ENCODE results near the gene EIF3D. TPM values are rescaled to one million over a fixed set of nuclear protein-coding genes. Genes with fewer than 3 reads are reported as not detected.

EIF3D gene
- total and polyA plus RNA-seq, 9 donors, result 166 to 351 (median 224) TPM

DNA sequence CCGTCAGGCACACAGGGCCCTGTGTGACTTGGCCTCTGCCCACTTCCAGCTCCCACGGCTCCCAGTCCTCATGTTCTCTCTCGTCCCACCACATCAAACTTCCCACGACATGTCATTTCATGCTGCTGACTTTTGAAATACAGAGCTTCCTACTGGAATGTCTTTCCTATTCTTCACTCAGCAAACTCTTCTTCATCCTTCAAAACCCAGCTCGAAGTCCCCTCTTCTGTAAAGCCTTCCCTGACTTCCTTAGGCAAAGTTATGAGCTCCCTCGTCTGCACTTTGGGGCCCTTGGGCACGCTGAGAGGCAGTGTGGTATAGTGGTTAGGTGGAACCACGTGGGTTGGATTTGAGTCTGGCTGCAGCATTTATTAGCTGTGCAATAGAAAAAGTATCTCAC is 37.8 kb upstream of the EIF3D start:
- no peak for DNase-seq
- H3K4me1 ChIP-seq (ENCODE audit: insufficient read depth), result no peaks in the 10 kb centered on the region
- no peak overlapping the region for H3K27ac ChIP-seq
- H3K36me3 ChIP-seq, result no peaks in the 10 kb centered on the region
- intact Hi-C loops (cut with DNase I), result no loop called here
- TF ChIP-seq, protein P1, sequence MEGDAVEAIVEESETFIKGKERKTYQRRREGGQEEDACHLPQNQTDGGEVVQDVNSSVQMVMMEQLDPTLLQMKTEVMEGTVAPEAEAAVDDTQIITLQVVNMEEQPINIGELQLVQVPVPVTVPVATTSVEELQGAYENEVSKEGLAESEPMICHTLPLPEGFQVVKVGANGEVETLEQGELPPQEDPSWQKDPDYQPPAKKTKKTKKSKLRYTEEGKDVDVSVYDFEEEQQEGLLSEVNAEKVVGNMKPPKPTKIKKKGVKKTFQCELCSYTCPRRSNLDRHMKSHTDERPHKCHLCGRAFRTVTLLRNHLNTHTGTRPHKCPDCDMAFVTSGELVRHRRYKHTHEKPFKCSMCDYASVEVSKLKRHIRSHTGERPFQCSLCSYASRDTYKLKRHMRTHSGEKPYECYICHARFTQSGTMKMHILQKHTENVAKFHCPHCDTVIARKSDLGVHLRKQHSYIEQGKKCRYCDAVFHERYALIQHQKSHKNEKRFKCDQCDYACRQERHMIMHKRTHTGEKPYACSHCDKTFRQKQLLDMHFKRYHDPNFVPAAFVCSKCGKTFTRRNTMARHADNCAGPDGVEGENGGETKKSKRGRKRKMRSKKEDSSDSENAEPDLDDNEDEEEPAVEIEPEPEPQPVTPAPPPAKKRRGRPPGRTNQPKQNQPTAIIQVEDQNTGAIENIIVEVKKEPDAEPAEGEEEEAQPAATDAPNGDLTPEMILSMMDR (IDR thresholded peaks at IDR 0.05), result no peak
- TF ChIP-seq EP300 (IDR thresholded peaks at IDR 0.05) (no peak), POLR2A (IDR thresholded peaks at IDR 0.05) (no peak)
- H3K4me3 ChIP-seq, result no peak overlapping the region
- H3K9me3 ChIP-seq, result no peaks in the 10 kb centered on the region
- no peaks in the 10 kb centered on the region for H3K27me3 ChIP-seq
- WGBS, 3 donors, result 70 to 81% (median 74%) methylated on average over 8 of the region's 8 CpGs

DNA sequence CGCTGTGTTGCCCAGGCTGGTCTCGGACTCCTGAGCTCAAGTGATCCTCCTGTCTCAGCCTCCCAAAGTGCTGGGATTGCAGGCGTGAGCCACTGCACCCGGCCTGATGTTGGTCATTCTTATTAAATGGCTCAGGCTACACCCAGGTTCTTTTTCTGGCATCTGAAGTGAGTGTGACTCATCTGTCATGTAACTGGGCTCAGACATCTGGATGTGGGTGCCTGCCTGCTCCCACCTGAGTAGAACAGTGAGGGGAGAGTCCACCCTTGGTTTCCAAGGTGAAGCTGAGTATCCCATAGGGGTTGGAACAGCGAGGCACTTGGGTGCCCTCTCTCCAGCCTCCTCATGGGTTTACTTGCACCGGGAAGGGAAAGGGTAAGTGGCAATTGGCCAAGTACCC is 36.7 kb upstream of the EIF3D start:
- no peak overlapping the region for H3K4me3 ChIP-seq
- H3K27ac ChIP-seq, result no peak overlapping the region
- WGBS, 3 donors, result 77 to 82% (median 80%) methylated on average over 6 of the region's 6 CpGs
- DNase-seq, result no peak
- TF ChIP-seq POLR2A (IDR thresholded peaks at IDR 0.05) (no peak), EP300 (IDR thresholded peaks at IDR 0.05) (no peak)
- TF ChIP-seq, protein P1 (IDR thresholded peaks at IDR 0.05), result no peak
- H3K9me3 ChIP-seq, result no peaks in the 10 kb centered on the region
- H3K4me1 ChIP-seq (ENCODE audit: insufficient read depth), result no peaks in the 10 kb centered on the region
- H3K36me3 ChIP-seq, result no peaks in the 10 kb centered on the region
- no peaks in the 10 kb centered on the region for H3K27me3 ChIP-seq
- intact Hi-C loops (cut with DNase I), result no loop called here

DNA sequence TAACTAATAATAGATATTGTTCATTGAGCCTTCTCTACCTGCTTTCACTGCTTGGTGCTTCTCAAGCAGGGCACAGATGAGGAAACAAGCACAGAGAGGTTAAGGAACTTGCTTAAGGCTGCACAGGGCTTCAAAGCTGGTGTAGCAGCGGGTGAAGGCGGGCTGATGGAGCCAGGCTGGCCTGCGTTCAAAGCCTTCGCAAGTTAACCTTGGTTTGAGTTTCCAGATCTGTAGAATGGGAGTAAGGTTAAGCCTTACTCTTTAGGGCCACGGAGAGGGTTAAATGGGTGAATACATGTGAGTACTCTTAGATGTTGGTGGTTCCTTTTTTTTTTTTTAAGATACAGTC is 36.2 kb upstream of the EIF3D start:
- Histone ChIP-seq H3K9me3 (no peaks in the 10 kb centered on the region), H3K27ac (no peak overlapping the region), H3K27me3 (no peaks in the 10 kb centered on the region), H3K36me3 (no peaks in the 10 kb centered on the region), H3K4me3 (no peak overlapping the region), H3K4me1 (ENCODE audit: insufficient read depth) (no peaks in the 10 kb centered on the region)
- TF ChIP-seq, protein P1 (IDR thresholded peaks at IDR 0.05), result no peak
- TF ChIP-seq EP300 (IDR thresholded peaks at IDR 0.05), result no peak
- no peak for TF ChIP-seq POLR2A (IDR thresholded peaks at IDR 0.05)
- WGBS, 3 donors, result 77 to 90% (median 87%) methylated on average over 5 of the region's 5 CpGs
- intact Hi-C loops (cut with DNase I), result no loop called here
- no peak for DNase-seq

DNA sequence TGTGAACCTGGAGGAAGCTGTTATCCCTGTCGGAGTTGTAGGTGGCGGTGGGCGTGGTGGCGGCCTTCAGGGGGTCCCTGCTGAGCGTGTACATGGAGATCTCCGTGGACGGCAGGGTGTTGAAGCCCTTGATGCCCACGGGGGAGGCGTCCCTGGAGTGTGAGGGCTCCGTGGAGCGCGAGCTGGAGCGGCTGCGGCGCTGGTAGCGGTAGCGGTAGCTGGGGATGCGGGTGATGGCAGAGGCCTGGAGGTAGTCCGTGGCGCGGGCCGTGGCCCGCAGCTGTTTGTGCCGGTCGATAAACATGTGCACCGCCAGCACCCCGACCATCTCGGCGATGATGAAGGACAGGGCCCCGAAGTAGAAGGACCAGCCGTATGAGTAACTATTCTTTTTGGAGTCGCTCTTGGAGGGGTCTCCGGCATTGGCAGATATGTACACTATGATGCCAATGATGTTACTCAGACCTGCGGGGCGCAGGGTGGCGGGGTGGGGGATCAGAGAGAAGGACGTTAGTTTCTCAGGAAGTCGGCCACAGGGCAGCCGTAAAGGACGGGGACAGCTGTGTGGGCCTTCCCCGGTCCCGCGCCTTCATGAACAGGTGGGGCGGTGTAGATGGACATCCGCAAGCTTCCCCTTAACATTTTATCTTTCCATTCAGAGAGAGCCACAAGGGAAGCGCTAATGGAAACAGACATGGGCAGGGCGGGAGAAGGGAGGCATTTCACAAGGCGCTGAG is 35.6 kb upstream of the EIF3D start:
- no peak overlapping the region for H3K4me3 ChIP-seq
- TF ChIP-seq POLR2A (IDR thresholded peaks at IDR 0.05), result no peak
- no peaks in the 10 kb centered on the region for H3K36me3 ChIP-seq
- no peak for DNase-seq
- WGBS, 3 donors, result 62 to 70% (median 66%) methylated on average over 39 to 48 of the region's 48 CpGs
- intact Hi-C loops (cut with DNase I), result no loop called here
- H3K9me3 ChIP-seq, result no peaks in the 10 kb centered on the region
- H3K27me3 ChIP-seq, result no peaks in the 10 kb centered on the region
- H3K27ac ChIP-seq, result no peak overlapping the region
- no peaks in the 10 kb centered on the region for H3K4me1 ChIP-seq (ENCODE audit: insufficient read depth)

DNA sequence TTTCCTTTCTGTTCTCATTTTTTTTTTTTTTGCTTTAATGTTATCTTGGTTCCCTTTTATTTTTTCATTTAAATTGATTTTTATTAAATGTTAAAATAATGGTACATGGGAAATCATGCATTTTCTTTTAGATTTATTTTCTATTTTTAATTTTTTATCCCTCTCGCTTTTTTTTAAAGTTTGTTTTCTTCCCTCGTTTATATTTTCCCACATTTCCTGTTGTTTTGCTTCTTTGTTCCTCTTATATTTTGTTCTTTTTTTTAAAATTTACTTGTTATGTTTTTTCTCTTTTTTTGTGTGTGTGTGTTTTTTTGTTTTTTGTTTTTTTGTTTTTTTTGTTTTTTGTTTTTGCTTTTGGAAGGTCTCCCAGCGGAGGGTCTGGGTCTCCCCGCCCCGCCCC is 34.9 kb upstream of the EIF3D start:
- Histone ChIP-seq H3K4me1 (ENCODE audit: insufficient read depth) (no peaks in the 10 kb centered on the region), H3K9me3 (no peaks in the 10 kb centered on the region), H3K4me3 (no peak overlapping the region), H3K27ac (no peak overlapping the region), H3K27me3 (no peaks in the 10 kb centered on the region), H3K36me3 (no peaks in the 10 kb centered on the region)
- TF ChIP-seq EP300 (IDR thresholded peaks at IDR 0.05), result no peak
- TF ChIP-seq POLR2A (IDR thresholded peaks at IDR 0.05), result no peak
- TF ChIP-seq, protein P1 (IDR thresholded peaks at IDR 0.05), result no peak
- intact Hi-C loops (cut with DNase I), result no loop called here
- no peak for DNase-seq
- 16 to 29% (median 18%) methylated on average over 5 of the region's 5 CpGs for WGBS, 3 donors
